ENCODE data around the gene GYG1. TPM values are rescaled to one million over a fixed set of nuclear protein-coding genes. Genes with fewer than 3 reads are reported as not detected.

The GYG1 gene
- total and polyA plus RNA-seq, 2 of the 8 experiments (the other 6 are each of a cell fraction or from before 2014, with no cell fraction given) = 19.4 to 34.2 TPM

DNA sequence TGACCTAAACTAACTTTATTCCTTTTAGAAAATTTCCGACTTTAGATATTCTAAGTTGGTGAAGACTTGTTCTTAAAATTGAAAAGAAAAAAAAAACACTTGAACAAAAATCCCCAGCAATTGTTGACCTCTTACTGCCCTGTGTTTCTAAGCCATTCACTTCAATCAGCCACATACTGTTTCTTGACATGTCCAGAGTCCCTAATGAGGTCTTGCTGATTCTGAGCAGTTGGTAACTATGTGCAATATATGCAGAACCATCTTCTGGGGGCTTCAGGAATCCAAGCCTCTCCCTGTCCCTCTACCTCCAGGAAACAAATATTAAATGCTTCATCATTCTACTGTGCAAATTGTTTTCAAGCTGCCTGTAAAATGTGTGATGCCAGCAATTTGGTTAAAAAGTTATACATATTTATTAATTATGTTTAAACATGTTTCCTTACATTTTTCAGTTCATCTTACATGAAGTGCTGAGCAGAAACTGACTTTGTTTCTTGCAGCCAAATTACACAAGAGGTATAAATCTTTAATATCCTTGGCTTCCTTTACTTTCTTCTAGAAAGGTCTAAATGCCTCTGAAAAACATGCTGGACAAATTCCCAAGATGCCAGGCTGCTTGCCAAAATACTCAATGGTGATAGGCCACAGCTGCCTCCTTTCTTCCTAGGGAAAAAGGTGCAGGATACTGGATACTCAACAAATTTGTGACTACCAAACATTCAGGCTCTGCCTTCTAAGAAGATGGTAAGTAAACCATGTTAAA is 19.8 kb upstream of the GYG1 start:
- no peak overlapping the region for H2BK15ac ChIP-seq (ENCODE audit: low read length)
- WGBS, 2 experiments (ENCODE audit: extremely low coverage in 1 of 2, insufficient coverage in 1 of 2, insufficient read length in 1 of 2, insufficient replicate concordance in 2 of 2, low coverage in 1 of 2, low lambda C conversion rate in 2 of 2, missing lambda C conversion rate in 1 of 2) = 85% methylated on average over 1 of the region's 1 CpG; no CpG with 5 or more reads in 1 of the 2 experiments
- no peak overlapping the region for H3K4me3 ChIP-seq (ENCODE audit: extremely low read depth in 1 of 4, insufficient read depth in 2 of 4, low read depth in 3 of 4, low read length in 4 of 4)
- H3K79me2 ChIP-seq (ENCODE audit: control insufficient read depth in 1 of 2, insufficient read depth in 2 of 2, low read length in 2 of 2) = no peaks in the 10 kb centered on the region
- no peak overlapping the region for H2BK20ac ChIP-seq (ENCODE audit: low read length)
- no peak overlapping the region for H3K14ac ChIP-seq (ENCODE audit: insufficient read length)
- H4K91ac ChIP-seq (replicated peaks; ENCODE audit: insufficient read length, low read length) = no peak overlapping the region
- no peaks in the 10 kb centered on the region for H3K36me3 ChIP-seq (ENCODE audit: control insufficient read depth in 2 of 4, insufficient read depth in 4 of 4, low read length in 3 of 4)
- H3K4me1 ChIP-seq (replicated peaks in 1 of 4; ENCODE audit: control insufficient read depth in 3 of 4, insufficient read depth in 4 of 4, low read length in 3 of 4) = no peaks in the 10 kb centered on the region
- no peaks in the 10 kb centered on the region for H3K79me1 ChIP-seq (ENCODE audit: low read depth, low read length)
- DNase-seq (ENCODE audit: low read depth in 1 of 2, low spot score in 2 of 2) (no peak), FAIRE-seq (no peak)
- no peak overlapping the region for H2AK5ac ChIP-seq (ENCODE audit: low read depth, low read length)
- no peak overlapping the region for H3K27ac ChIP-seq (ENCODE audit: low read depth, low read length)
- H3K23me2 ChIP-seq (ENCODE audit: low read depth, low read length) = no peaks in the 10 kb centered on the region; the same call in 1 of the 2 replicates
- no peak overlapping the region for H4K5ac ChIP-seq (ENCODE audit: insufficient read length, low read depth, low read length)
- ChIA-PET POLR2A (ENCODE audit: partially characterized antibody) (no interaction called here), CTCF (ENCODE audit: partially characterized antibody) (interaction anchor here (10.3 kb wide), 1 partner anchor 16 kb away, joined by 64 read pairs; no protein-coding TSS in a partner anchor)
- no peak overlapping the region for H2AFZ ChIP-seq (ENCODE audit: low read length)
- no peaks in the 10 kb centered on the region for H4K20me1 ChIP-seq (replicated peaks in 1 of 2; ENCODE audit: control insufficient read depth in 1 of 2, insufficient read depth in 2 of 2, low read length in 2 of 2)
- no peak overlapping the region for H2BK12ac ChIP-seq (ENCODE audit: low read depth, low read length)
- peaks cover 0 to 6% of the 10 kb centered on the region in 2 experiments; a peak in 1 of 4 replicates for H3K9me3 ChIP-seq (ENCODE audit: insufficient read depth in 2 of 2, low read depth in 1 of 2, low read length in 1 of 2)
- no peak overlapping the region for H2BK120ac ChIP-seq (replicated peaks; ENCODE audit: low read depth, low read length)
- no peak overlapping the region for H4K8ac ChIP-seq (ENCODE audit: extremely low read depth, insufficient read depth, low read length)
- H3K18ac ChIP-seq (ENCODE audit: extremely low read depth, low read length) = no peak overlapping the region
- H3K4ac ChIP-seq (replicated peaks; ENCODE audit: insufficient read length, low read depth, low read length) = no peak overlapping the region
- no peaks in the 10 kb centered on the region for H3K27me3 ChIP-seq (replicated peaks in 1 of 4; ENCODE audit: control insufficient read depth in 3 of 4, extremely low read depth in 1 of 4, insufficient read depth in 3 of 4, low read length in 3 of 4)
- H3K56ac ChIP-seq (replicated peaks; ENCODE audit: insufficient read length, low read depth, low read length) = no peak overlapping the region
- no peak overlapping the region for H3K9ac ChIP-seq (replicated peaks in 1 of 4; ENCODE audit: extremely low read depth in 1 of 4, low read depth in 3 of 4, low read length in 3 of 4)
- H3K23ac ChIP-seq (ENCODE audit: insufficient read length) = no peak overlapping the region
- H3K4me2 ChIP-seq (ENCODE audit: insufficient read depth in 1 of 2, low read depth in 2 of 2, low read length in 2 of 2) = no peak overlapping the region
- no peak overlapping the region for H2BK5ac ChIP-seq (ENCODE audit: low read depth, low read length)
- TF ChIP-seq, protein P1, sequence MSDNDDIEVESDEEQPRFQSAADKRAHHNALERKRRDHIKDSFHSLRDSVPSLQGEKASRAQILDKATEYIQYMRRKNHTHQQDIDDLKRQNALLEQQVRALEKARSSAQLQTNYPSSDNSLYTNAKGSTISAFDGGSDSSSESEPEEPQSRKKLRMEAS (IDR thresholded peaks at IDR 0.05) = no peak
- TF ChIP-seq NANOG (IDR thresholded peaks at IDR 0.05; ENCODE audit: insufficient read depth, low read depth, low read length, poor library complexity, severe bottlenecking) (no peak), MAFK (IDR thresholded peaks at IDR 0.05; ENCODE audit: low read depth, low read length) (no peak)
